Neuronal stem cell (in vitro differentiated cells): ENCODE data around the gene ARL4D.

Experiments used
- DNase-seq: peaks from one replicate; pipeline ENCODE4 v3.0.0-alpha.2; 2013; ENCODE audit warnings: low spot score
- H2AFZ ChIP-seq: one replicate; pipeline ENCODE4 v1.6.1; 2013; ENCODE audit warnings: mild to moderate bottlenecking, low read length, inconsistent platforms
- H2AK5ac ChIP-seq: 2 replicates; pipeline ENCODE4 v1.6.1; 2013; ENCODE audit warnings: low read depth, mild to moderate bottlenecking, inconsistent platforms, low read length, moderate library complexity, mixed read lengths
- H2BK120ac ChIP-seq: 2 replicates; pipeline ENCODE4 v1.6.1; 2013; ENCODE audit warnings: low read depth, mild to moderate bottlenecking, inconsistent platforms, low read length, moderate library complexity, mixed read lengths
- H2BK12ac ChIP-seq: one replicate; pipeline ENCODE4 v1.6.1; 2013; ENCODE audit warnings: low read length, inconsistent platforms
- H2BK15ac ChIP-seq: 2 replicates; pipeline ENCODE4 v1.6.1; 2013; ENCODE audit warnings: mild to moderate bottlenecking, low read length, inconsistent platforms, mixed read lengths
- H2BK5ac ChIP-seq: one replicate; pipeline ENCODE4 v1.6.1; 2013; ENCODE audit warnings: inconsistent platforms, mild to moderate bottlenecking, low read length, moderate library complexity
- H3K14ac ChIP-seq: one replicate; pipeline ENCODE4 v1.6.1; 2013; ENCODE audit warnings: low read length, inconsistent platforms
- H3K18ac ChIP-seq: 2 replicates; pipeline ENCODE4 v1.6.1; 2013; ENCODE audit warnings: low read length, inconsistent platforms
- H3K23ac ChIP-seq: 2 replicates; pipeline ENCODE4 v1.6.1; 2013; ENCODE audit warnings: low read depth, mild to moderate bottlenecking, mixed read lengths, low read length, inconsistent platforms; ENCODE audit not compliant: poor library complexity
- H3K27ac ChIP-seq: replicated peaks from 3 replicates; pipeline ENCODE4 v1.5.1; 2013; ENCODE audit warnings: low read length, inconsistent platforms
- H3K27me3 ChIP-seq, 3 experiments: 2 replicates each; pipeline ENCODE4 v1.6.1; 2013; ENCODE audit warnings: low read length in 3 of 3, mild to moderate bottlenecking in 2 of 3, inconsistent platforms in 1 of 3, low read depth in 1 of 3, mixed read lengths in 1 of 3, moderate library complexity in 1 of 3; ENCODE audit not compliant: control insufficient read depth in 3 of 3, insufficient read depth in 3 of 3
- H3K36me3 ChIP-seq, 2 donors: replicated peaks in 1 of 2; 2 replicates each; pipeline ENCODE4 v1.6.1; 2013; ENCODE audit warnings: low read length in 2 of 2; ENCODE audit not compliant: control insufficient read depth in 2 of 2, insufficient read depth in 2 of 2
- H3K4ac ChIP-seq: 2 replicates; pipeline ENCODE4 v1.6.1; 2013; ENCODE audit warnings: inconsistent platforms, mild to moderate bottlenecking, low read length, moderate library complexity
- H3K4me1 ChIP-seq, 2 donors: 1 replicate in 1 of 2; 2 replicates in 1 of 2; pipeline ENCODE4 v1.6.1; 2013; ENCODE audit warnings: low read length in 2 of 2, low read depth in 1 of 2; ENCODE audit not compliant: control insufficient read depth in 2 of 2, insufficient read depth in 1 of 2
- H3K4me2 ChIP-seq: one replicate; pipeline ENCODE4 v1.6.1; 2013; ENCODE audit warnings: mild to moderate bottlenecking, low read length, inconsistent platforms; ENCODE audit not compliant: insufficient read depth, poor library complexity, severe bottlenecking
- H3K4me3 ChIP-seq, 2 donors: 2 replicates each; pipeline ENCODE4 v1.5.1; 2013; ENCODE audit warnings: low read length in 2 of 2, mild to moderate bottlenecking in 2 of 2, inconsistent platforms in 1 of 2, moderate library complexity in 1 of 2
- H3K79me1 ChIP-seq: one replicate; pipeline ENCODE4 v1.6.1; 2013; ENCODE audit warnings: low read depth, mild to moderate bottlenecking, inconsistent platforms, low read length, moderate library complexity
- H3K9ac ChIP-seq: one replicate; pipeline ENCODE4 v1.6.1; 2013; ENCODE audit warnings: mild to moderate bottlenecking, low read depth, low read length, inconsistent platforms; ENCODE audit not compliant: poor library complexity
- H3K9me3 ChIP-seq, 2 donors: replicated peaks in 1 of 2; 2 replicates each; pipeline versions ENCODE3 to v1.6.1; 2013; ENCODE audit warnings: low read length in 2 of 2, mild to moderate bottlenecking in 2 of 2, inconsistent platforms in 1 of 2, low read depth in 1 of 2, mixed read lengths in 1 of 2, moderate library complexity in 1 of 2; ENCODE audit not compliant: control insufficient read depth in 2 of 2, insufficient read depth in 1 of 2
- H4K8ac ChIP-seq: one replicate; pipeline ENCODE4 v1.6.1; 2013; ENCODE audit warnings: low read depth, mild to moderate bottlenecking, inconsistent platforms, low read length, moderate library complexity
- H4K91ac ChIP-seq: one replicate; pipeline ENCODE4 v1.6.1; 2013; ENCODE audit warnings: low read length, low read depth, mild to moderate bottlenecking, inconsistent platforms; ENCODE audit not compliant: poor library complexity
- WGBS, 2 donors: extraction: QIAGEN DNeasy Blood & Tissue Kit; methylation state at CpG; one replicate each; pipeline ENCODE4 v1.1.7; 2013; ENCODE audit warnings: missing lambda C conversion rate in 2 of 2, mixed read lengths in 1 of 2; ENCODE audit not compliant: insufficient read length in 2 of 2, insufficient replicate concordance in 1 of 2; ENCODE audit errors: extremely low coverage in 2 of 2; 5-methylcytosine and 5-hydroxymethylcytosine counted together

Gene ARL4D

GRCh38 chr17:43377056-43377810 is 21.6 kb upstream of the ARL4D start:
- H3K4ac ChIP-seq: no peak overlapping the region
- H3K36me3 ChIP-seq: no peaks in the 10 kb centered on the region
- H3K4me2 ChIP-seq: no peak overlapping the region
- no peak overlapping the region for H2BK5ac ChIP-seq
- H3K9ac ChIP-seq: peak overlapping the region; percentile 27
- no peak overlapping the region for H3K14ac ChIP-seq
- no peak overlapping the region for H3K23ac ChIP-seq
- no peak overlapping the region for H3K4me3 ChIP-seq
- no peak overlapping the region for H2BK120ac ChIP-seq
- DNase-seq: no peak
- peaks cover 4 to 6% of the 10 kb centered on the region in 2 donors for H3K9me3 ChIP-seq
- no CpG with 5 or more reads among the region's 12 CpGs for WGBS, 2 donors
- H2AK5ac ChIP-seq: no peak overlapping the region
- peaks cover 7% of the 10 kb centered on the region in 2 donors for H3K4me1 ChIP-seq
- no peaks in the 10 kb centered on the region for H3K27me3 ChIP-seq
- no peak overlapping the region for H4K8ac ChIP-seq
- no peak overlapping the region for H2AFZ ChIP-seq
- no peak overlapping the region for H2BK15ac ChIP-seq
- H3K79me1 ChIP-seq: no peaks in the 10 kb centered on the region
- H2BK12ac ChIP-seq: no peak overlapping the region
- no peak overlapping the region for H3K18ac ChIP-seq
- no peak overlapping the region for H3K27ac ChIP-seq
- no peak overlapping the region for H4K91ac ChIP-seq

- Histone ChIP-seq H3K14ac (no peak overlapping the region), H2BK120ac (no peak overlapping the region), H4K91ac (no peak overlapping the region), H3K4me1 (peaks cover 3% of the 10 kb centered on the region in 2 donors), H3K79me1 (no peaks in the 10 kb centered on the region), H3K9ac (no peak overlapping the region), H3K4me2 (no peak overlapping the region), H3K27me3 (no peaks in the 10 kb centered on the region), H3K18ac (no peak overlapping the region), H3K23ac (no peak overlapping the region), H2BK12ac (no peak overlapping the region), H4K8ac (no peak overlapping the region), H2AFZ (no peak overlapping the region), H3K4ac (no peak overlapping the region), H3K4me3 (no peak overlapping the region), H3K27ac (no peak overlapping the region), H2AK5ac (no peak overlapping the region), H2BK5ac (no peak overlapping the region), H3K36me3 (no peaks in the 10 kb centered on the region), H2BK15ac (no peak overlapping the region), H3K9me3 (peaks cover 4 to 6% of the 10 kb centered on the region in 2 donors)
- WGBS, 2 donors: no CpG with 5 or more reads among the region's 26 CpGs
- DNase-seq: no peak
These were observed 20.0 kb upstream of the ARL4D start for GRCh38 chr17:43378766-43379165.

- H3K14ac ChIP-seq: no peak overlapping the region
These were observed 18.5 kb upstream of the ARL4D start for GRCh38 chr17:43380307-43380706.

GRCh38 chr17:43381204-43381603 is 17.6 kb upstream of the ARL4D start:
- Histone ChIP-seq H3K4ac (no peak overlapping the region), H3K9me3 (peaks cover 4 to 6% of the 10 kb centered on the region in 2 donors), H3K4me2 (no peak overlapping the region), H4K91ac (no peak overlapping the region), H2BK15ac (no peak overlapping the region), H2AK5ac (no peak overlapping the region), H3K9ac (no peak overlapping the region), H3K36me3 (no peaks in the 10 kb centered on the region), H2BK5ac (no peak overlapping the region), H3K27ac (no peak overlapping the region), H3K18ac (no peak overlapping the region), H3K4me3 (no peak overlapping the region), H4K8ac (no peak overlapping the region), H3K27me3 (no peaks in the 10 kb centered on the region), H3K4me1 (peaks cover 3 to 9% of the 10 kb centered on the region in 2 donors), H3K23ac (no peak overlapping the region), H2BK12ac (no peak overlapping the region), H2AFZ (no peak overlapping the region), H3K79me1 (no peaks in the 10 kb centered on the region), H2BK120ac (no peak overlapping the region), H3K14ac (no peak overlapping the region)
- DNase-seq: no peak
- no CpG with 5 or more reads among the region's 3 CpGs for WGBS, 2 donors

More at GRCh38 chr17:43380307-43380706, 18.5 kb upstream of the ARL4D start:
- H2BK5ac ChIP-seq: no peak overlapping the region
- H3K27ac ChIP-seq: no peak overlapping the region
- H4K8ac ChIP-seq: no peak overlapping the region
- no peak overlapping the region for H2BK12ac ChIP-seq
- H2AK5ac ChIP-seq: no peak overlapping the region
- no peak overlapping the region for H3K4ac ChIP-seq
- H3K23ac ChIP-seq: no peak overlapping the region
- no peak overlapping the region for H2AFZ ChIP-seq
- no peaks in the 10 kb centered on the region for H3K79me1 ChIP-seq
- H3K9me3 ChIP-seq: peaks cover 4 to 6% of the 10 kb centered on the region in 2 donors
- no peak overlapping the region for H3K18ac ChIP-seq
- H3K4me2 ChIP-seq: no peak overlapping the region
- DNase-seq: no peak
- H3K4me3 ChIP-seq: no peak overlapping the region
- no peak overlapping the region for H3K9ac ChIP-seq
- no peaks in the 10 kb centered on the region for H3K36me3 ChIP-seq
- WGBS, 2 donors: no CpG with 5 or more reads among the region's 5 CpGs
- no peak overlapping the region for H2BK120ac ChIP-seq
- no peak overlapping the region for H4K91ac ChIP-seq
- no peaks in the 10 kb centered on the region for H3K27me3 ChIP-seq
- H3K4me1 ChIP-seq: peaks cover 3 to 9% of the 10 kb centered on the region in 2 donors
- no peak overlapping the region for H2BK15ac ChIP-seq
